Measurements from ENCODE around the gene CCT8.
A peak's percentile ranks its signal among the peaks of the same experiment; 100 is the strongest.

CCT8 gene

GRCh38 chr21:29076731-29077640 is 3.5 kb upstream of the CCT8 start:
- DNase-seq (ENCODE audit: low read depth), result peak; percentile 53

- DNase-seq (ENCODE audit: low read depth), result no peak
Measured at GRCh38 chr21:29075706-29076466, 2.4 kb upstream of the CCT8 start.

DNA sequence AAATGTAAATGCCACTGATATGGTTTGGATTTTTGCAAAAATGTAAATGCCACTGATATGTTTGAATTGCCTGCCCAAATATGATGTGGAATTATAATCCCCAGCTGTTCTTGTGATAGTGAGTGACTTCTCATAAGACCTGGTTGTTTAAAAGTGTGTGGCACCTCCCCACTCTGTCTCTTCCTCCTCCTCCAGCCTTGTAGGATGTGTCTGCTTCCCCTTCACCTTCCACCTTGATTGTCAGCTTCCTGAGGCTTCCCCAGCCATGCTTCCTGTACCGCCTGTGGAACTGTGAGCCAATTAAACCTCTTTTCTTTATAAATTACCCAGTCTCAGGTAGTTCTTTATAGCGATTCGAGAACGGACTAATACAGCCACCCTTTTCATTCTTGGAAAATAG is 1.3 kb upstream of the CCT8 start:
- DNase-seq (ENCODE audit: low read depth), result no peak

DNA sequence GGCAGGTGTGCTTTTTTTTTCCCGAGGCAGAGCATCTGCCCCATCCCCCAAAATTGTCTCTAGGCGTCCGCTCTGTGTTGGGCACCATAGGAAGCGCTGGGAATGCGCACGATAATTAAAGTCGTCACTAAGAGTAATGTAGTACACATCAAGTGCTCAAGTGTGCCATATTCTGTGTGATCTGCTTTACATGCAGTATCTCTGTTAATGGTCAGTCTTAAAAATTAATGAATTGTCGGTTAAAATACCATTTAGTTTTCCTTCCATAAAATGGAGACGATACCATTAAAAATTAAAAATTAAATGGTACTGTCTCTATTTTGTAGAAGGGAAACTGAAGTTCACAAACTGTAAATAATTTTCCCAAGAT is 544 bp upstream of the CCT8 start:
- no peak for DNase-seq (ENCODE audit: low read depth)

GRCh38 chr21:29072873-29073221 is 601 bp downstream of the CCT8 start:
- DNase-seq (ENCODE audit: low read depth), result no peak

- DNase-seq (ENCODE audit: low read depth), result no peak
Measured at GRCh38 chr21:29064850-29065481, 8.5 kb downstream of the CCT8 start.

GRCh38 chr21:29056538-29057050 is 16.9 kb downstream of the CCT8 start:
- no peak for DNase-seq (ENCODE audit: low read depth)

GRCh38 chr21:29056005-29056404 is 17.4 kb downstream of the CCT8 start:
- DNase-seq (ENCODE audit: low read depth), result no peak

DNA sequence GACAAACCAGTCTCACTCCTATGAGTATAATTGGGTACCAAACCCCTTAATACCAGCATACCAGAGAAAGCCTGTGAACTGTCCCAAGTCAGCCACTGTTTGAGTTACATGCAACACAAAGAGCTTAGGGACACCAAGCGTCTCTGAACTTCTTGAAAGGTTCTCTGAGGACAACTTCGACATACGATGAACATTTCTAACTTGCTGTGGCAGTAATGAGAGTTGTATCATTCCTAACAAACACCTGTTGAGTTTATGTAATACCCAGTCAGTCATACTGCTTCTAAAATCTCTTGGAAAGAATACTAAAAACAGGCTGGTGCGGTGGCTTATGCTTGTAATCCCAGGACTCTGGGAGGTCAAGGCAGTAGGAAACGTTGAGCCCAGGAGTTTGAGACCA is 18.4 kb downstream of the CCT8 start:
- DNase-seq (ENCODE audit: low read depth), result no peak

GRCh38 chr21:29053656-29054055 is 19.8 kb downstream of the CCT8 start:
- no peak for DNase-seq (ENCODE audit: low read depth)

- DNase-seq (ENCODE audit: low read depth), result no peak
Measured at GRCh38 chr21:29053011-29053553, 20.4 kb downstream of the CCT8 start.

- no peak for DNase-seq (ENCODE audit: low read depth)
Measured at GRCh38 chr21:29052224-29052623, 21.2 kb downstream of the CCT8 start.

GRCh38 chr21:29034678-29035077 is 38.8 kb downstream of the CCT8 start:
- no peak for DNase-seq (ENCODE audit: low read depth)

DNA sequence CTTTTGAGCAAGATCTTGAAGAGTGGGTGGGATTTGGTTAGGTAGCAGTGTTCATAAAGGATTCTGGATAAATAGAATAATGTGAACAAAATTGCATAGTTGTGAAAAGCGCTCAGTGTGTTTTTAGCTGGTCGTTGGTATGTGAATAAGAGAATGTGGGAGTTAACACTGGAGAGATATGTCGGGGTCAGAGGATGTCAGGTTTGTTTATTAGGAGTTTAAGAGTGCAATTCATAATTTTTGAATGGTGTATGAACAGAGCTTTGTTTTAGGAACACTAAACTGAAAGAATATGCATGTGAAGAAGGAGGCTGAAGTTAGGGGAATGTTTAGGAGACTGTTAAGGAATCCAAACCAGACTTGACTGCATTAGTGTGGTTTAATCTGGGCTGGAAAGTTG is 39.6 kb downstream of the CCT8 start:
- no peak for DNase-seq (ENCODE audit: low read depth)

- no peak for DNase-seq (ENCODE audit: low read depth)
Measured at GRCh38 chr21:29033301-29033700, 40.1 kb downstream of the CCT8 start.

DNA sequence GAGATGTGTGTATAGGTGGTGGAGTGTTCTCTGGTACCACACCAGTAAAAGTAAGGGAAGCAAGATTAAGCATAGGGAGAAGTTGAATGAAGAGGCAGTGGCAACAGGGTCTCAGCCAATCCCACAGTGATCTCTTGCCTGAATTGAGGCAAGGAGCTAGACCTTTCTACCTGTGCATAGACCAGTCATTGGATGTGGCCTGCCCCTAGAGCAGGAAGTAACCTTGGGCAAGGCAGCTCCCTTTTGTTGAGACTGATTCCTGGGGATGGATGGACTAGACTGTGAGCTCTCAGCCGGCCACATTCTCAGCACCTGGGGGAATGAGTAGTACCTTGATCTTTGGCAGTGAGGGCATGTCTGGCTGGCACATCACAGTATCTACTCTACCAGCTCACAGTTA is 42.5 kb downstream of the CCT8 start:
- no peak for DNase-seq (ENCODE audit: low read depth)

- no peak for DNase-seq (ENCODE audit: low read depth)
Measured at GRCh38 chr21:29029524-29029923, 43.9 kb downstream of the CCT8 start.

DNA sequence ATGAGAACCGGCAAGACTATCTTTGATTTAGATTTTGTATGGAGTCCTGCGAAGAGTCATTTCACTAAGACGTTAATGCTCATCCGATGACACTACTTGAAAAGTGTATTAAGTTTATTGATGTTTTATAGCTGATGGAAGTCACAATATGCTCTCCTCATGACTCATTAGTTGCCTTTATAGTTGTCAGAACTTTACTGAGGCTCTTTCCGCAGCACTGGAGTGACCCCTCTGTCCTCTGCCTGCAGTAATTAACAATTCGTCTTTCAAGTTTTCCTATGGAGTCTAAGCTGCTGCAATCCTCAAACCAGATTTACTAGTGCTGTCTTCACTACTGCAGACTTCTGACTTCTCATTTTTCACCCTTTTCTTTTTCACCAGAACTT is 48.1 kb downstream of the CCT8 start:
- DNase-seq (ENCODE audit: low read depth), result no peak

GRCh38 chr21:29024474-29025327 is 48.7 kb downstream of the CCT8 start, which contains the start of gene USP16:
Gene USP16, plus strand, starts transcription at chr21:29024668. Its CDS starts 3,246 bp downstream, at chr21:29027914.
- peak; percentile 95 for DNase-seq (ENCODE audit: low read depth)

DNA sequence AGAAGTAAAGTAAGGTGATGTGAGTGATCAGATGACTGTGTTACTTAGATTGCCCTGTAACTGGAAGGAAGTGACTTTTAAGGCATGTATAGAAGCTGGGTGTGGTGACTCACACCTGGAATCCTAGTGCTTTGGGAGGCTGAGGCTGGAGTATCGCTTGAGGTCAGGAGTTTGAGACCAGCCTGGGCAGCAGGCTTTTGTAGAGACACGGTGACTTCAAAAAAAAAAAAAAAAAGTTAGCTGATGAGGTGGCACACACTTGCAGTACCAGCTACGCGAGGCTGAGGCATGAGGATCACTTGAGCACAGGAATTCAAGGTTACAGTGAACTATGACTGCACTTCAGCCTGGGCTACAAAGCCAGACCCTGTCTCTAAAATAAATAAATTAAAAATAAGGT is 51.3 kb downstream of the CCT8 start:
- no peak for DNase-seq (ENCODE audit: low read depth)

GRCh38 chr21:29018540-29018939 is 54.9 kb downstream of the CCT8 start:
- DNase-seq (ENCODE audit: low read depth), result no peak
